ENCODE results near the gene RHEBL1.

DNA sequence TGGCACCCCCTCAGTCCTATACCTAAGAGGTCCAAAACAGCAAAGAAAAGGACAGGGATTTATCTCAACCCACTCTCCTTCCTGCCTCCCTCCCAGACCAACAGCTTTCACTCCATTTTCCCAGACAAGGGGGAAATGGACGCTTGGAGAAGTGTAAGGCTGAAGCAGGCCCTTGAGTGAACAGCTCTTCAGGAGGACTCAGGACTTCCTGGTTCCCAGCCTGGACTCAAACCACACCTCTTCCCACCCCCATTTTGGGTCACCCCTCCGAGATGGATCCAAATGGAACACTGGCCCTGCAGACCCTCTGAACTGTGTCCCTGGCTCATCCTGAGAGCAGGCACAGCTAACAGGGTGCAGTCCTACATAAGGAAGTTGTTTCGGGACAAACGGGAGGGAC is 11.9 kb downstream of the RHEBL1 start:
- TF ChIP-seq, protein P1, sequence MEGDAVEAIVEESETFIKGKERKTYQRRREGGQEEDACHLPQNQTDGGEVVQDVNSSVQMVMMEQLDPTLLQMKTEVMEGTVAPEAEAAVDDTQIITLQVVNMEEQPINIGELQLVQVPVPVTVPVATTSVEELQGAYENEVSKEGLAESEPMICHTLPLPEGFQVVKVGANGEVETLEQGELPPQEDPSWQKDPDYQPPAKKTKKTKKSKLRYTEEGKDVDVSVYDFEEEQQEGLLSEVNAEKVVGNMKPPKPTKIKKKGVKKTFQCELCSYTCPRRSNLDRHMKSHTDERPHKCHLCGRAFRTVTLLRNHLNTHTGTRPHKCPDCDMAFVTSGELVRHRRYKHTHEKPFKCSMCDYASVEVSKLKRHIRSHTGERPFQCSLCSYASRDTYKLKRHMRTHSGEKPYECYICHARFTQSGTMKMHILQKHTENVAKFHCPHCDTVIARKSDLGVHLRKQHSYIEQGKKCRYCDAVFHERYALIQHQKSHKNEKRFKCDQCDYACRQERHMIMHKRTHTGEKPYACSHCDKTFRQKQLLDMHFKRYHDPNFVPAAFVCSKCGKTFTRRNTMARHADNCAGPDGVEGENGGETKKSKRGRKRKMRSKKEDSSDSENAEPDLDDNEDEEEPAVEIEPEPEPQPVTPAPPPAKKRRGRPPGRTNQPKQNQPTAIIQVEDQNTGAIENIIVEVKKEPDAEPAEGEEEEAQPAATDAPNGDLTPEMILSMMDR (IDR thresholded peaks at IDR 0.05; ENCODE audit: low read depth, low read length, poor library complexity, severe bottlenecking) = no peak
- no peak for TF ChIP-seq EZH2phosphoT487 (IDR thresholded peaks at IDR 0.05; ENCODE audit: borderline replicate concordance, low read length)
